Measurements from ENCODE around the gene TMC1.

TMC1 gene

GRCh38 chr9:72656021-72656420 is 134.6 kb downstream of the TMC1 start:
- H3K36me3 ChIP-seq (ENCODE audit: control insufficient read depth in 5 of 5, insufficient read depth in 5 of 5, low read length in 5 of 5), result no peaks in the 10 kb centered on the region
- H3K27me3 ChIP-seq (ENCODE audit: control insufficient read depth in 5 of 5, insufficient read depth in 4 of 5, low read length in 5 of 5), result no peaks in the 10 kb centered on the region
- no peak overlapping the region for H3K4me3 ChIP-seq (ENCODE audit: low read depth in 1 of 5, low read length in 5 of 5)
- no peak overlapping the region for H3K27ac ChIP-seq (ENCODE audit: low read depth, low read length)
- H3K4me1 ChIP-seq (ENCODE audit: control insufficient read depth in 5 of 5, insufficient read depth in 5 of 5, low read length in 5 of 5), result no peaks in the 10 kb centered on the region
- no peak overlapping the region for H3K9ac ChIP-seq (ENCODE audit: low read length in 5 of 5)
- no peaks in the 10 kb centered on the region for H3K9me3 ChIP-seq (ENCODE audit: control insufficient read depth in 5 of 5, low read length in 5 of 5)

GRCh38 chr9:72657023-72657422 is 135.6 kb downstream of the TMC1 start:
- no peaks in the 10 kb centered on the region for H3K27me3 ChIP-seq (ENCODE audit: control insufficient read depth in 5 of 5, insufficient read depth in 4 of 5, low read length in 5 of 5)
- H3K9me3 ChIP-seq (ENCODE audit: control insufficient read depth in 5 of 5, low read length in 5 of 5), result no peaks in the 10 kb centered on the region
- H3K4me1 ChIP-seq (ENCODE audit: control insufficient read depth in 5 of 5, insufficient read depth in 5 of 5, low read length in 5 of 5), result no peaks in the 10 kb centered on the region
- no peak overlapping the region for H3K27ac ChIP-seq (ENCODE audit: low read depth, low read length)
- H3K36me3 ChIP-seq (ENCODE audit: control insufficient read depth in 5 of 5, insufficient read depth in 5 of 5, low read length in 5 of 5), result no peaks in the 10 kb centered on the region
- no peak overlapping the region for H3K4me3 ChIP-seq (ENCODE audit: low read depth in 1 of 5, low read length in 5 of 5)
- no peak overlapping the region for H3K9ac ChIP-seq (ENCODE audit: low read length in 5 of 5)

- Histone ChIP-seq H3K9me3 (ENCODE audit: control insufficient read depth in 5 of 5, low read length in 5 of 5) (no peaks in the 10 kb centered on the region), H3K4me3 (ENCODE audit: low read depth in 1 of 5, low read length in 5 of 5) (no peak overlapping the region), H3K9ac (ENCODE audit: low read length in 5 of 5) (no peak overlapping the region), H3K27me3 (ENCODE audit: control insufficient read depth in 5 of 5, insufficient read depth in 4 of 5, low read length in 5 of 5) (no peaks in the 10 kb centered on the region), H3K4me1 (ENCODE audit: control insufficient read depth in 5 of 5, insufficient read depth in 5 of 5, low read length in 5 of 5) (no peaks in the 10 kb centered on the region), H3K27ac (ENCODE audit: low read depth, low read length) (no peak overlapping the region), H3K36me3 (ENCODE audit: control insufficient read depth in 5 of 5, insufficient read depth in 5 of 5, low read length in 5 of 5) (no peaks in the 10 kb centered on the region)
Measured at GRCh38 chr9:72658703-72659102, 137.3 kb downstream of the TMC1 start.

- Histone ChIP-seq H3K4me1 (ENCODE audit: control insufficient read depth in 5 of 5, insufficient read depth in 5 of 5, low read length in 5 of 5) (no peaks in the 10 kb centered on the region), H3K27ac (ENCODE audit: low read depth, low read length) (no peak overlapping the region), H3K9me3 (ENCODE audit: control insufficient read depth in 5 of 5, low read length in 5 of 5) (peaks cover 0 to 5% (median 0%) of the 10 kb centered on the region in 5 donors), H3K27me3 (ENCODE audit: control insufficient read depth in 5 of 5, insufficient read depth in 4 of 5, low read length in 5 of 5) (no peaks in the 10 kb centered on the region), H3K36me3 (ENCODE audit: control insufficient read depth in 5 of 5, insufficient read depth in 5 of 5, low read length in 5 of 5) (no peaks in the 10 kb centered on the region), H3K4me3 (ENCODE audit: low read depth in 1 of 5, low read length in 5 of 5) (no peak overlapping the region), H3K9ac (ENCODE audit: low read length in 5 of 5) (no peak overlapping the region)
Measured at GRCh38 chr9:72661401-72662135, 140.2 kb downstream of the TMC1 start.

GRCh38 chr9:72665421-72665820 is 144.0 kb downstream of the TMC1 start:
- Histone ChIP-seq H3K4me1 (ENCODE audit: control insufficient read depth in 5 of 5, insufficient read depth in 5 of 5, low read length in 5 of 5) (no peaks in the 10 kb centered on the region), H3K36me3 (ENCODE audit: control insufficient read depth in 5 of 5, insufficient read depth in 5 of 5, low read length in 5 of 5) (no peaks in the 10 kb centered on the region), H3K27ac (ENCODE audit: low read depth, low read length) (no peak overlapping the region), H3K4me3 (ENCODE audit: low read depth in 1 of 5, low read length in 5 of 5) (no peak overlapping the region), H3K9ac (ENCODE audit: low read length in 5 of 5) (no peak overlapping the region), H3K9me3 (ENCODE audit: control insufficient read depth in 5 of 5, low read length in 5 of 5) (peaks cover 0 to 5% (median 0%) of the 10 kb centered on the region in 5 donors), H3K27me3 (ENCODE audit: control insufficient read depth in 5 of 5, insufficient read depth in 4 of 5, low read length in 5 of 5) (no peaks in the 10 kb centered on the region)

- Histone ChIP-seq H3K9ac (ENCODE audit: low read length in 5 of 5) (no peak overlapping the region), H3K36me3 (ENCODE audit: control insufficient read depth in 5 of 5, insufficient read depth in 5 of 5, low read length in 5 of 5) (no peaks in the 10 kb centered on the region), H3K27me3 (ENCODE audit: control insufficient read depth in 5 of 5, insufficient read depth in 4 of 5, low read length in 5 of 5) (no peaks in the 10 kb centered on the region), H3K27ac (ENCODE audit: low read depth, low read length) (no peak overlapping the region), H3K4me3 (ENCODE audit: low read depth in 1 of 5, low read length in 5 of 5) (no peak overlapping the region), H3K9me3 (ENCODE audit: control insufficient read depth in 5 of 5, low read length in 5 of 5) (peaks cover 0 to 5% (median 2%) of the 10 kb centered on the region in 5 donors), H3K4me1 (ENCODE audit: control insufficient read depth in 5 of 5, insufficient read depth in 5 of 5, low read length in 5 of 5) (no peaks in the 10 kb centered on the region)
Measured at GRCh38 chr9:72667181-72667580, 145.8 kb downstream of the TMC1 start.

- Histone ChIP-seq H3K36me3 (ENCODE audit: control insufficient read depth in 5 of 5, insufficient read depth in 5 of 5, low read length in 5 of 5) (no peaks in the 10 kb centered on the region), H3K9ac (ENCODE audit: low read length in 5 of 5) (no peak overlapping the region), H3K9me3 (ENCODE audit: control insufficient read depth in 5 of 5, low read length in 5 of 5) (peaks cover 0 to 5% (median 0%) of the 10 kb centered on the region in 5 donors), H3K27ac (ENCODE audit: low read depth, low read length) (no peak overlapping the region), H3K27me3 (ENCODE audit: control insufficient read depth in 5 of 5, insufficient read depth in 4 of 5, low read length in 5 of 5) (no peaks in the 10 kb centered on the region), H3K4me3 (ENCODE audit: low read depth in 1 of 5, low read length in 5 of 5) (no peak overlapping the region), H3K4me1 (ENCODE audit: control insufficient read depth in 5 of 5, insufficient read depth in 5 of 5, low read length in 5 of 5) (no peaks in the 10 kb centered on the region)
Measured at GRCh38 chr9:72674961-72675360, 153.6 kb downstream of the TMC1 start.

GRCh38 chr9:72675586-72675985 is 154.2 kb downstream of the TMC1 start:
- H3K4me1 ChIP-seq (ENCODE audit: control insufficient read depth in 5 of 5, insufficient read depth in 5 of 5, low read length in 5 of 5), result no peaks in the 10 kb centered on the region
- no peak overlapping the region for H3K27ac ChIP-seq (ENCODE audit: low read depth, low read length)
- no peak overlapping the region for H3K9ac ChIP-seq (ENCODE audit: low read length in 5 of 5)
- no peaks in the 10 kb centered on the region for H3K36me3 ChIP-seq (ENCODE audit: control insufficient read depth in 5 of 5, insufficient read depth in 5 of 5, low read length in 5 of 5)
- peaks cover 0 to 5% (median 0%) of the 10 kb centered on the region in 5 donors for H3K9me3 ChIP-seq (ENCODE audit: control insufficient read depth in 5 of 5, low read length in 5 of 5)
- no peak overlapping the region for H3K4me3 ChIP-seq (ENCODE audit: low read depth in 1 of 5, low read length in 5 of 5)
- no peaks in the 10 kb centered on the region for H3K27me3 ChIP-seq (ENCODE audit: control insufficient read depth in 5 of 5, insufficient read depth in 4 of 5, low read length in 5 of 5)

- Histone ChIP-seq H3K27me3 (ENCODE audit: control insufficient read depth in 5 of 5, insufficient read depth in 4 of 5, low read length in 5 of 5) (no peaks in the 10 kb centered on the region), H3K36me3 (ENCODE audit: control insufficient read depth in 5 of 5, insufficient read depth in 5 of 5, low read length in 5 of 5) (no peaks in the 10 kb centered on the region), H3K4me3 (ENCODE audit: low read depth in 1 of 5, low read length in 5 of 5) (no peak overlapping the region), H3K9ac (ENCODE audit: low read length in 5 of 5) (no peak overlapping the region), H3K4me1 (ENCODE audit: control insufficient read depth in 5 of 5, insufficient read depth in 5 of 5, low read length in 5 of 5) (no peaks in the 10 kb centered on the region), H3K9me3 (ENCODE audit: control insufficient read depth in 5 of 5, low read length in 5 of 5) (no peaks in the 10 kb centered on the region), H3K27ac (ENCODE audit: low read depth, low read length) (no peak overlapping the region)
Measured at GRCh38 chr9:72680593-72681282, 159.3 kb downstream of the TMC1 start.

- no peak overlapping the region for H3K4me3 ChIP-seq (ENCODE audit: low read depth in 1 of 5, low read length in 5 of 5)
- no peak overlapping the region for H3K27ac ChIP-seq (ENCODE audit: low read depth, low read length)
- H3K9me3 ChIP-seq (ENCODE audit: control insufficient read depth in 5 of 5, low read length in 5 of 5), result no peaks in the 10 kb centered on the region
Measured at GRCh38 chr9:72681283-72681630, 159.8 kb downstream of the TMC1 start.

More at GRCh38 chr9:72681283-72681630, 159.8 kb downstream of the TMC1 start:
- Histone ChIP-seq H3K4me1 (ENCODE audit: control insufficient read depth in 5 of 5, insufficient read depth in 5 of 5, low read length in 5 of 5) (no peaks in the 10 kb centered on the region), H3K36me3 (ENCODE audit: control insufficient read depth in 5 of 5, insufficient read depth in 5 of 5, low read length in 5 of 5) (no peaks in the 10 kb centered on the region), H3K9ac (ENCODE audit: low read length in 5 of 5) (no peak overlapping the region), H3K27me3 (ENCODE audit: control insufficient read depth in 5 of 5, insufficient read depth in 4 of 5, low read length in 5 of 5) (no peaks in the 10 kb centered on the region)

Data from subcutaneous abdominal adipose tissue (tissue), 5 donors.